ENCODE measurements around the gene INVS.
"Not testable (repeated sequence)": the region's sequence is repeated elsewhere in the genome, so short reads cannot be mapped to it uniquely, and the experiment has no call there.

DNA sequence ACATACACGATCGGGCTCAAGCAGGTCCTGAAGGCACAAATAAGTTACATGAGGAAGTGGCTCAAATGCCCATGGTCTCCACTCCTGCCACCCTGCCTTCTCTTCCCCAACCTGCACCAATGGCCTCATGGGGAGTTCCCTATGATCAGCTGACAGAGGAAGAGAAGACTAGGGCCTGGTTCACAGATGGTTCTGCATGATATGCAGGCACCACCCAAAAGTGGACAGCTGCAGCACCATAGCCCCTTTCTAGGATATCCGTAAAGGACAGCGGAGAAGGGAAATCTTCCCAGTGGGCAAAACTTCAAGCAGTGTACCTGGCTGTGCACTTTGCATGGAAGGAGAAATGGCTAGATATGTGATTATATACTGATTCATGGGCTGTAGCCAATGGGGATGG, 22.8 kb upstream of the INVS start:
- TF ChIP-seq CTCF, POLR2A (IDR thresholded peaks at IDR 0.05): not testable (repeated sequence)
